HG03575 (cell line): ENCODE measurements around the gene CA5A.
A peak's percentile ranks its signal among the peaks of the same experiment; 100 is the strongest.
"Not testable (repeated sequence)": the region's sequence is repeated elsewhere in the genome, so short reads cannot be mapped to it uniquely, and the experiment has no call there.

ENCODE experiments used
- ATAC-seq: cut with Tn5 transposase; IDR thresholded peaks from one replicate; pipeline ENCODE4 v1.9.1; 2021; ENCODE audit not compliant: unreplicated experiment, insufficient number of reproducible peaks, low FRiP score; ENCODE audit errors: extremely low read depth

CA5A gene

DNA sequence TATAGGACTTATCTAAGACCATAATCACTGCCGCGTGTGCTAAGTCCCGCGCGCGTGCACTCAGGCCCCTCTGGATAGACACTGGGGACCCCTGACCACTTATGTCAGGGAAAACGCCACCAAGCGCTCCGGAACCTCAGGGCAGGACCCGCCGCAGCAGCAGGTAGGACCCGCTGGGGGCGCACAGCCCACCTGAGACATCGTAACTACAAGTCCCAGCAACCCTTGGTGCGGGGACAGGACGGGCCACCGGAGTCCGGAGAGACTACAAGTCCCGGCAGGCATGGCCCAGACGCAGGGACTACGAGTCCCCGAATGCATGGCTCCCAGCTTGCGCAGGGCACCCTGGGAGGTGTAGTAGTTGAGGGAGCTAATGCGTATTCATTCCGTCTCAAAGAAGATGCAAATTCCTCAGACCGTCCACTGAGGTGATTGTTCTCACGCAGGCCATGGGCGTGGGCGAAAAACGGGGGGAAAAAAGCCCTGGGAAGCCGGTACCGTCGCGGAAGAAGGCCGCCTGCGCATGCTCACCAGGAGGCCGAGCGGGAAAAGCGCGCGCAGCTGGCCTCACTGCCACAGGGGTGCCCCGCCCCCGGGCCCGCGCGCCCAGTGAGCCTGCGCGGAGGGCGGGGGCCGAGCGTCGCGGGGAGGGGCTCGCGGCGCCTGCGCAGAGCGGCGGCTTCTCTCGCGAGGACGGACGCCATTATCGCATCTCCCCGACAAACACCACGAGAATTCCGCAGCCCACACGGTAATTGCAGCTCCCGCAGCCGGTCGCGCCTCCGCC, 14.6 kb upstream of the CA5A start, which contains the start of gene BANP:
Gene BANP (plus strand): TSS at position 670 of the 787 bp plus-strand sequence. CDS start 23,682 bp downstream, outside the sequence.
- peak; percentile 73 for ATAC-seq

DNA sequence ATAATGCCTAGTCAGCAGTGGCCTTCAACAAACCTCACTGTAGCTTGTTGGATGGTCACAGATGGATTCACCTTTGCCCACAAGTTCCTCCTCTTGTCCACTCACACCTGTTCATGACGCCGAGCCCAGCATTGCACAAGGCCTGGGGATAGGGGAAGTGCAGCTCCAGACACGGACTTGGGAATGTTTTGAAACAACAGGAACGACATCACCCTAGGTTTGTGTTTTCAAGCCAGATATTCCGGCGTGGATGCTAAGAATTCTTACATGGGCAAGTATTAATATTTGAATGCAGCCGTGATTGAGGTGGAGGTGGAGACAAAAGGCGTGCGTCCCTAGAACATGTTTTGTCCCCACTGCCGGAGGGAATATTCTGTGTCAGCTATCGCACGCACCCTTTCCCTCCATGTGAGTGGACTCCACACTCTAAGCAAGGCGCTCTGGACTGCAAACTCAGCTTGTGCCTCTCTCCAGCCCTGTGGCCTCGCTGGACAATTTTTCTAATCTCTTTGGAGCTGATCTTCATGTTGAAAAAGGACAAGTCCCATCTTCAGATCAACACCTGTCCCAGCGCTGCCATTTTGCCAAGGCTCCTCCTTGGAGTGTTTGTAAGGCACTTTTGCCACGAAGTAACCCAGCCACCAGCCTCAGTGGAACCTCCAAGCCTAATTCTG, 12.9 kb upstream of the CA5A start:
- no peak for ATAC-seq

DNA sequence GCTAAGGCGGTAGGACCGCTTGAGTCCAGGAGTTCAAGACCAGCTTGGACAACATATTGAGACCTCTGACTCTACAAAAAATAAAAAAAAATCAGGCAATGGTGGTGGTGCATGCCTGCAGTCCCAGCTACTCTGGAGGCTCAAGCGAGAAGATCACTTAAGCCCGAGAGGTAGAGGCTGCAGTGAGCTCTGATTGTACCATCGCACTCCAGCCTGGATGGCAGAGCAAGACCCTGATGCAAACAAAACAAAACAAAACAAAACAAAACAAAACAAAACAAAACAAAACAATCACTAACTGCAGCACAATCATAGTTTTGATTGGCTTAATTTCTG, 12.4 kb upstream of the CA5A start:
- no peak for ATAC-seq

DNA sequence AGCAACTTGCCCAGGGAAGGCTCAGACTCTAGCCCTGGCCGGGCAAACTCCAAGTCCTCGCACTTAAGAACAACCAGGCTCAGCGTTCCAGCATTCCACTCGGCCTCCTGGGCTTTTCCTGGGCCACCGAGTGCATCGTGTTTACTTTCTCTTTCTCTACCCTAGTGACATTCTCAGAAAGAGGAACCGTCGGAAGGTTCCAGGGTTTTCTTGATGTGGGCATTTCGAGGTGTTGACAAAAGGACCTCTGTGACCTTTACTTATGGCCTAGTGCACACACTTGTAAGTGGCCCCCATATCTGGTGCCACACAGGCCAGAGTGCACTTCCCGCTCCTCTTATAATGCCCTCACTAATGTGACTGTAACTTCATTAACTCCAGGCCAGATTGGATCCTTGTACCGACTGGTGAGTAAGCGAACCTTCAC, 11.8 kb upstream of the CA5A start:
- ATAC-seq = no peak

DNA sequence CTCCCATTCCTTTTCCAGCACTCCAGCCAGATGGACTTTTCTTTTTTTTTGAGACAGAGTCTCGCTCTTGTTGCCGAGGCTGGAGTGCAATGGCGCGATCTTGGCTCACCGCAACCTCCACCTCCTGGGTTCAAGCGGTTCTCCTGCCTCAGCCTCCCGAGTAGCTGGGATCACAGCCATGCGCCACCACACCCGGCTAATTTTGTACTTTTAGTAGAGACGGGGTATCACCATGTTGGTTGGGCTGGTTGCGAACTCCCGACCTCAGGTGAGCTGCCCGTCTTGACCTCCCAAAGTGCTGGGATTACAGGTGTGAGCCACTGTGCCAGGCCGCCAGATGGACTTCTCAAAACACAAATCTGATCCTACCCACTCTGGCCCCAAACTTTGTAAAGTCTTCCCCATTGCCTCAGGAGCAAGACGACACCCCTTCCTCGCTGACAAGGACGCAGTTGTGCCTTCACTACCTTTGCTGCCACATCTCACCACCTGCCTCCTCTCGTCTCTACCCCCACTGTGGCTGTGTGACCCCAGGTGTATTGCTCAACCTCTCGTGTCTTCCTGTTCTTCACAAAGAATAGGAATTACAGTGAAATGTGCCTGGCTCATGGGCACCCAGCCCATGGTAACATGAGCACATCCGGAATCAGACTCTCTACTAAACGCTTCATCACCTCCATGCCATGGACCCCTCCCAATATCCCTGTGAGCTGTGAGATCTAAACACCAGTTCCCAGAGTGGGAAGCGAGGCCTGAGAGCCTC, 11.2 kb upstream of the CA5A start:
- no peak for ATAC-seq

DNA sequence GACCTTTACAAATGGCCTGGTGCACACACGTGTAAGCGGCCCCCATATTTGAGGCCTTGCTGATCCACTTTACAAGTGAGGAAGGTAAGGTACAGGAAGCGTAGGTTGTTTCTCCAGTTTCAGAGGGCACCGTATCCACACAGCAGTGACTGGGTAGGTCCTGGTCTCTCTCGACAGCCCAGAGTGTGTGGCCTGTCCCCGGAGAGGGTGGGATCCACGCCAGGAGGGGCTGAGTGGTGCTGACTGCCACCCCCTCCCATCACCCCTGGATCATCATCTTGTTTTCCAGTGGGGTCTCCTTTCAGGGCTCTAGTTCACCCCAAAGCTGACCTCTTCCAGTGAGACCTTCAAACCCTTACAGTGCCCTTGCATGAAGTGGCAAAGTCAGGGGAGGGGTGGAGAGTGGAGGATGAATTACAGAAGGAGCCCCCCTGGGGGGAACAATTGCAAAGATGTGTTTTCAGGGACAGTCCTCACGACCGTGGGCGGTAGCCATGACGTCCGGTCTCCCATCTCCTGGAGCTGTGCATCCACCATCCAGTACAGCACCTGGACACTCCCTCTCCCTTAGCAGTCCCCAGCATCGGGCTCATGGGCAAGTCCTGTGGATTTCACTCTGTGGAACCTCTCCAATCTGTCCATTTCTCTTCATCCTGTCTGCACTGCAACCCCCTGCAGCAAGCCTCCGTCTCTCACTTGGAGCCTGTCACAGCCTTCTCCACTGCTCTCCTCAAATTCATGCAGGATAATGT, 10.4 kb upstream of the CA5A start:
- no peak for ATAC-seq

DNA sequence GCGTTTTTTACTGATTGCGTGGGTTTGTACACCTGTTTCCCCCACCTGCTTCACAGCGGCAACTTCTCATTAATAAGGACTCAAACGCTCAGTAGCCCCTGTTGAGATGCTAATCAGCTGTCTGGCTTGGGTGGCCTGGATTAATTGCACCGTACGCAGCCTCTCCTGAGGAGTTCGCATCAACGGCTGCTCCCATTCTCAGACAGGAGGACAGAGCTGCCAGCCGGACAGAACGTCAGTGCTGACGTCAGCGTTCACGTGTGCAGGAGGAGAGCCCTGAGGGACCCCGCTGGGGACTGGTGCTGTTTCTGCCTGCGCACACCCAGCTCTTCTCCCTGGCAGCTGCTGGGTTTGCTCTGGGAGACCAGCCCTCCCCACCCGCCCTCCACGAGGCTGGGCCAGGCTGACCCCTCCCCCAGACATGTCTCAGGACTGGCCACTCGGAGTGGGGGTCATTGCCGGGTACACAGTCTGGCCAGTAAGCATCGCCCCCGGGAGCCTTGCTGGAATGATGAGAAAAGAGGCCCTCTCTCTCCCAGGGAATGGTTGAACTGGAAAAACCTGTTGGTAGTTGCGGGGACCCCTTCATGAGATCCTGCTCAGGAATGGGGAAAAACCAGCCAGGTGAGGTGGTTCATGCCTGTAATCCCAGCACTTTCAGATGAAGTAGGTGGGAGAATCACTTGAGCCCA, 9.2 kb upstream of the CA5A start:
- no peak for ATAC-seq

DNA sequence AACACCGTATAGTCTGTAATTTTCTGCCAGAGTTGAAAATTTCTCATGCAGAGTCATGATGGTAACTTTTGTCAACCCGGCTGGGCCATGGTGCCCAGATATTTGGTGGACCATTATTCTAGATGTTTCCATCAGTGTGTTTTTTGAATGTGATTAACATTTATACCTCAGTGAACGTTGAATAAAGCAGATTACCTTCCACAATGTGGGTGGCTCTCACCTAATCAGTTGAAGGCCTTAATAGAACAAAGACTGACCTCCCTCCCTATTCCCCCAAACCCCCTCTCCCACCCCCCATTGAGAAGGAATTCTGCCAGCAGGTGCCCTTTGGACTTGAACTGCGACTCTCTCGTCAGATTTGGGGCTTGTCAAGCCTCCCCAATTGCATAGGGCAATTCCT, 6.4 kb upstream of the CA5A start:
- ATAC-seq = no peak

DNA sequence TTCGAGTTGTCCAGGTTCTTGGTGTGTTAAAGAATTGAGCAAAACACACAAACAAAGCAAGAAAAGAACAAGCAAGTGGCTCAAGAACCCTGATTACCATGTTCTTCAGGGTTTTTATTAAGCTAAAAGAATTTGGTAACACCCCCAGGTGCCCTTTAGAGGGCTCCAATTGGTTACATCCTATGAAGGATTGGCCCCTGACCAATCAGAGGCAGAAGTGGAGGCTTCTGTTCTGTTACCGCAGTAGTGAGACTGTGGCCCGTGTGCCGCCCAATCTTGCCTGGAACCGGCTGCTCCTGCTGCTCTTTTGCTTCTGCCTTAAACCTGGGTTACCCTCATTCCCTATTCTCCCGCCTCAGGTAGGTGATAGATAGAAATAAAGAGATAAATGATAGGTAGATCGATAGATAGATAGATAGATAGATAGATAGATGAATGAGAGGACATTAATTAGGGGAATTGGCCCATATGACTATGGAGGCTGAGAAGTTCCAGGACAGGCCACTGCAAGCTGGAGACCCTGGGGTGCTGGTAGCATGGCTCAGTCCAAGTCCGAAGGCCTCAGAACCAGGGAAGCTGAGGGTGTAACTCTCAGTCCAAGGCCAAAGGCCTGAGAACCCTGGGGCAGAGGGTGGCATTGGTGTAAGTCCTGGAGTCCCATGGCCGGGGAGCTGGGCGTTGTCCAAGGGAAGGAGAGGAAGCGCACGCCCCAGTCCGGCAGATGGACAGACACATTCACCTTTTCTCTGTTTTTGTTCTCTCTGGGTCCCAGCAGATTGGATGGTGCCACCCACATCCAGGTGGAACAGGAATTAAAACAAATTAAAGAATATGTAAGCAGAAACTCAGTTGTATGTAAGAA, 3.5 kb upstream of the CA5A start:
- no peak for ATAC-seq

DNA sequence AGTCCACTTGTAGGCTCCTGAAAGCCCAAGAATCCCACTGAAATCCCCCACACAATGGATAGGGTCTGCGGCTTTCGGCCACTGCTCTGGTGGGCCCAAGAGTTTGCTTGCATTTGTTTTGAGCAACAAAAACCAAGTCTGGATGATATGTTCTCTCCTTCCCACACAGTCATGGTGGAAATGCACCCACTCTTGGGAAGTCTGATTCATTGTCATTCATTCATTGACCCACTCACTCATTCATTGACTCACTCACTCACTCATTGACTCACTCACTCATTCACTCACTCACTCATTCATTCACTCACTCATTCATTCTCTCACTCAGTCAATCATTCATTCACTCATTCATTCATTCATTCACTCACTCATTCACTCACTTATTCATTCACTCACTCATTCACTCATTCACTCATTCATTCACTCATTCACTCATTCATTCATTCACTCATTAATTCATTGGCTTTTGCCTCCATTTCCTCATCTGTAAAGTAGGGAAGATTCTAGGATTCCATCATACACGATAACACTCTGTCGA, 2.2 kb upstream of the CA5A start:
- no peak for ATAC-seq

DNA sequence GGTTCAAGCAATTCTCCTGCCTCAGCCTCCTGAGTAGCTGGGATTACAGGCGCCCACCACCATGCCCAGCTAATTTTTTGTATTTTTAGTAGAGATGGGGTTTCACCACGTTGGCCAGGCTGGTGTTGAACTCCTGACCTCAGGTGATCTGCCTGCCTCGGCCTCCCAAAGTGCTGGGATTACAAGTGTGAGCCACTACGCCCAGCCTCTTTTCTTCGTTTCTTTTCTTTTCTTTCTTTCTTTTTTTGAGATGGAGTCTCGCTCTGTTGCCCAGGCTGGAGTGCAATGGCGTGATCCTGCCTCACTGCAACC, 858 bp upstream of the CA5A start:
- ATAC-seq = not testable (repeated sequence)

DNA sequence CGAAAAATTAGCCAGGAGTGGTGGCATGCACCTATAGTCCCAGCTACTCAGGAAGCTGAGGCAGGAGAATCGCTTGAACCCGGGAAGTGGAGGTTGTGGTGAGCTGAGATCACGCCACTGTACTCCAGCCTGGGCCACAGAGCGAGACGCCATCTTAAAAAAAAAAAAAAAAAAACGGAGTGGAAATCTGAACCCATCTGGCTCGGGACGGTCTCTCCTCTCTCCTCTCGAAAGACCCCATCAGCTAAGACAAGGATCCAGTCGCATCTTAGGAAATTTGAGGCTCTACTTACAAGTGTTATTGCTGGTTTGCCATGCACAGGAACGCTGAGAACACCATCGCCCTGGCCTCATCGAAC, 334 bp downstream of the CA5A start:
- not testable (repeated sequence) for ATAC-seq

DNA sequence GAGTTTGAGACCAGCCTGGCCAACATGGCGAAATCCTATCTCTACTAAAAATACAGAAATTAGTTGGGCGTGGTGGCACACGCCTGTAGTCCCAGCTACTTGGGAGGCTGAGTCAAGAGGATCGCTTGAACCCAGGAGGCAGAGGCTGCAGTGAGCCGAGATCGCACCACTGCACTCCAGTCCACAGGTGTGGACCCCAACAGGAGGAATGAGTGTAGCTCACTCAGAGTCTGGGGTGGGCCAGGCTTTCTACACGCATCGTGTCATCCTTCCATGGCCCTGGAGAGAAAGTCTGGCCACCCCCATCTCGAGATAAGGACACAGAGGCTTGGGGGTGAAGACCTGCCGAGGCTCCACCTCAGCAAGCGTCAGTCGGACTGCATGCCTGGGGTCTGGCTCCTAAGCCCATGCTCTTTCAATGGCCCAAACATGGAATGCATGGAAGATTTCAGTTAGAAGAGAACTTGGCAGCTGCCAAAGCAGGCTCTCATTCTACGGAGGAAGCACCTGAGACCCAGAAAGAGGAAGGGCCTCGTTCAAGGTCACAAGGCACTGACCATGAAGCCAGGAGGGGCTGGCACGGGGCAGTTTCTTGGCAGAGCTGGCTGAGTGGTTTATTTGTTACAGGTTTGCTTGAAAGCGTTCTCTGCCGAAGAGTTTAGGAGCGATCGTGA, 1.4 kb downstream of the CA5A start:
- ATAC-seq = not testable (repeated sequence)

DNA sequence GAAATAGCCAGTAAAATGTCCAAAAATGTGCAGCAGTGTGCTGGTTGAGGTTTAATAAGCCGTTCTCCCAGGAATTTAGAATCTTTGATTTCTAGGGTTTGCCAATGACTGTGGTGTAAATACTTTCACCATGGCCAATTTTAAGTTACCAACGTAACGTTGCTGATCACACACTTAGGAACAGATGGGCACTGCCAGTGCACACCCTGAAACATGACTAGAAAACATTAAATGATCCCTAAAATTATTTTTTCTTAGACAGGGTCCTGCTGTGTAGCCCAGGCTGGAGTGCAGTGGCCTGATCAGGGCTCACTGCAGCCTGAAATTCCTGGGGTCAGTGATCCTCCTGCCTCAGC, 3.2 kb downstream of the CA5A start:
- no peak for ATAC-seq

DNA sequence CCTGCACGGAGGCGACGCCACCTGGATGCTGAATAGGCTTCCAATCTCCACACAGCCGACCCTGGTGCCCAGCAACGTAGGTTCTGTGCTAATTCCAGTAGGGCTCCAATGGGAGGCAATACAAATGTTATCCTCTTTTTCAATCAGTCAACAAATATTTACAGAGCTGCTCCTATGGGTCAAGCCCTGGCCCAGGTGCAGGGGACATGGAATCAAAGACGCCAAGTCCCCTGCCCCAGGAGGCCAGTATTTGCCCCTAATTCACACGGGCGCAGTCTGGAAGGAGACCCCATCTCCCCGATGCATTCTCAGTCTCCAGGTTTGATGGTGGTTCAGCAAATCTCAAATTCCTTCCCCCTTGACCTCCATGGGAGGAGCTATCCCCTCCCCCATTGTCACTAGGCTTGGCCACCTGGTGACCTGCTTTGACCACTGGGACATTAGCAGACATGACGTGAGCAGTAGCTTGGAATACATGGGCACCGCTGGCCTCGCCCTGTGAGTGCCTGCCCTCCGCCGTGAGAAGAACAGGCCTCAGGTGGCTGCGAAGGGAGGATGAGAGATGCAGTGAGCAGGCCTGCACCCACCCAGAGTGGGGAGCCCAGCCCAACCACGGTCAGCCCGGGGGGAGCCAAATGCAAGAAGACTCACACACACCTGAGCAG, 3.7 kb downstream of the CA5A start:
- not testable (repeated sequence) for ATAC-seq

DNA sequence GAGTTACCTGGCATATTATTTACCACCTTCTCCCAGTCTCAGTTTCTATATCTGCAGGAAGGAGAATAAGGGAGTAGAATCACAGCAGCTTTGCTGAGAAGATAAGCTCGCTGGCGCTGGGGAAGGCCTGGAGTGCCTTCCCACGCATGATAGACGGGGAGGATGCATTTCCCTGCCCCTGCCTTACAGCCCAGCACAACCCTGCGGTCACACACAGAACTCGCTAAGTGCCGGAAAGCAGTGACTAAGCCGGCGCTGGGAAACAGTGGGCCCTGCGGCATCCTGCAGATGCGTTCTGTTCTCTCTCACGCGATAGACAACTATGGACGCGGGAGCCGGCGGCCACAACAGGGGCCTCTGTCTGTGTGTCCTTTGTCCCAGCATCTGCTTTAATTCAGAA, 4.8 kb downstream of the CA5A start:
- ATAC-seq = no peak

DNA sequence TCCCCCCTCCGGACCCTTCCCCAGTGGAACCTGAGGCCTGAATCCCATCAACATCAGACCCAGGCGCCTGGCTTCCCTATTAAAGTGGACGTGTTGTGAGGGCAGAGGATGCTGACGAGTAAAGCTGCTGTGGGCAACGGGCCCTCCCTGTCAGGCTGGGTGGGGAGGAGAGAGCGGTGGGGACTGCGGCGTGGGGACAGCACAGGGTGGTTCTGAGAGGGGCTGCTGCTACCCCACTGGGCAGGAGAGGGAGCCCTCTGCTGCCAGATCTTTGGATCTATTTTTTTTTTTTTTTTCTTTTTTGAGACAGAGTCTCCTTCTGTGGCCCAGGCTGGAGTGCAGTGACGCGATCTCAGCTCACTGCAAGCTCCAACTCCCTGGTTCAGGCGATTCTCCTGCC, 5.9 kb downstream of the CA5A start:
- ATAC-seq = no peak
